ENCODE data around the gene AQP6.
"Not testable (repeated sequence)": the region's sequence is repeated elsewhere in the genome, so short reads cannot be mapped to it uniquely, and the experiment has no call there.

The AQP6 gene

DNA sequence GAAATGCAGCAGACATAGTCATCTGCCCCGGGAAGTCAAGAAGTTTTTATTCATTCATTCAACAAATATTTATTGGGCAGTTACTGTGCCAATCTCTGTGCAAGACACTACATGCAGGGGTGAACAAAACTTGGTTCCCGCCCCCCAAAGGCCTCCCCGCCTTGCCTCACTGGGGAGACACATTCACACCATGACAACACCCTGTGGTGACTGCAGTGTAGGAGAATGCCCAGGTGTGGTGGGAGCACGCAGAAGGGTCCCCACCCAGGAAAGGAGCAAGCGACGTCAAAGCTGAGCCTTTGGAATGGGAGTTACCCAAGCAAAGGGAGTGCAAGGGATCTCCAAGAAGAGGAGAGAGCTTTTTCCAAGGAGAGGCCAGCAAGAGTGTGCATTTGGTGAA is 1.6 kb upstream of the AQP6 start:
- DNase-seq = no peak

DNA sequence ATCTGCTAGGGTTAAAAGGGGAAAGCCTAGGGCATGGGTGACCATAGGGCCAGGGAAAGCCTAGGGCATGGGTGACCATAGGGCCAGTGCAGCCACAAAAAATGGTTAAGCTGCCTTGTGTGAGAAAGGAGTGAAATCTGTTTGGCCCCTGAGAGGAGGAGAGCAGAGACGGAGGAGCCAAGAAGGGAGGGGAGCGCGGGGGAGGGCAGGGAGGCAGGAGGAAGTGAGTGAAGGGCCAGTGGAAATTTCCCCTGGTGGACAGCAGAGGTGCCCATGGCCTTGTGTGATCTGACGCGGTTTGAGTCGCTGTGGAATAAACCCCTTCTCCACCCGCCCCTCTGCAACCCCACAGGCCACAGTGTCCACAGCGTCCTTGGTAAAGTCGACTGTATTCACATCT is 618 bp upstream of the AQP6 start:
- no peak for DNase-seq

DNA sequence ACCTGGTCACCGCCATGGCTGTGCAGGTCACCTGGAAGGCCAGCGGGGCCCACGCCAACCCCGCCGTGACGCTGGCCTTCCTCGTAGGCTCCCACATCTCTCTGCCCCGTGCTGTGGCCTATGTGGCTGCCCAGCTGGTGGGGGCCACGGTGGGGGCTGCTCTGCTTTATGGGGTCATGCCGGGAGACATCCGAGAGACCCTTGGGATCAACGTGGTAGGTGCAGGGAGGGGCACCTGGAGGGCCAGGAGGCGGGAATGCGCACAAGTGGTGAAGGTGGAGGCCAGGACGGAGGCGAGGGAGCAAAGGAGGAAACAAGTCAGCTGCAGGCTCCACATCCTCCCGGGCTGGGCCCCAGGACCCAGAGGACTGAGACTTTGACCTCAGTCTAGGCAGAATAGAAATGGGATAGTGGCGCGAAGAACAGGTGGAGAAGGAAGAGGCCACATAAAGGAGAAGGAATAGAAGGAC is 649 bp downstream of the AQP6 start:
- no peak for DNase-seq

DNA sequence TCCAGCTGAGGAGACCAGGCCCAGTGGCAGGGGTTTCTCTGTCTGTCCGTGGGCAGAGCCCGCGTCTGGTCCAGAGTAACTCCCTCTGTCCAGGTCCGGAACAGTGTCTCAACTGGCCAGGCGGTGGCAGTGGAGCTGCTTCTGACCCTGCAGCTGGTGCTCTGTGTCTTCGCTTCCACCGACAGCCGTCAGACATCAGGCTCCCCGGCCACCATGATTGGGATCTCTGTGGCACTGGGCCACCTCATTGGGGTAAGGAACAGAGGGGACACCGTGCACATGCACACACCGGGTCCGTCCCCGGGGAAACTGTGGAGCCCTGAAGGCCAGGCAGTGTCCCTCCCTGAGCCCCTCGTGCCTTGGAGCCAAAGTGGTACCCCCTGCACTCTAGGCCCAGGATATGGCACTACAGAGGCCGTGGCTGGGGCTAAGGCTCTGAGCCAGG is 1.5 kb downstream of the AQP6 start:
- peak; percentile 60 for DNase-seq

DNA sequence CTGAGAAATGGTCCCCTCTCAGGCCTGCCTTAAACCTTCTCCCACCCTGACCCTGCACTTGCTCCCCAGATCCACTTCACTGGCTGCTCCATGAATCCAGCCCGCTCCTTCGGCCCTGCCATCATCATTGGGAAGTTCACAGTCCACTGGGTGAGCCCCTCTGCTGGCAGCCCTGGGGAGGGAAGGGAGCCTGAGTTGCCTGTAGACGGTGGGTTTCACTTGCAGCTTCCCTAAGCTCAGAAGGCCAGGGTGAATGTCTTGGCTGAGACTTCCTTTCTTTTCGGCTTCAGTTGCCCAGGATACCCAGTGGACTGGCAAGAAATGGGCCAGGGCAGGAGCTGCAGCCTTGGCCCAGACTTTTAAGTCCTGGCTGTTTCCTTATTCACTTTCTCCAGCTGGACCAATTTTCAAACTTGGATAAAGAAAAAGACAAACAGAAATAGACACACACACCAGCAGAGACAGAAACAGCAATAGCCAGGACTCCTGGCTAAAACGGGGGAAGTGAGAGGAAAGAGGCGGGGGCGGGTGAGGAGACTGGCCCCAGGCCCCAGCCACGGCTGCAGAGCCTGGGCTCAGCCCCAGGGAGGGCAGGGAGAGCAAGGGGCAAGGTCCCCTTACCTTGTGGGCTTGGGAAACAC is 2.0 kb downstream of the AQP6 start:
- no peak for DNase-seq

DNA sequence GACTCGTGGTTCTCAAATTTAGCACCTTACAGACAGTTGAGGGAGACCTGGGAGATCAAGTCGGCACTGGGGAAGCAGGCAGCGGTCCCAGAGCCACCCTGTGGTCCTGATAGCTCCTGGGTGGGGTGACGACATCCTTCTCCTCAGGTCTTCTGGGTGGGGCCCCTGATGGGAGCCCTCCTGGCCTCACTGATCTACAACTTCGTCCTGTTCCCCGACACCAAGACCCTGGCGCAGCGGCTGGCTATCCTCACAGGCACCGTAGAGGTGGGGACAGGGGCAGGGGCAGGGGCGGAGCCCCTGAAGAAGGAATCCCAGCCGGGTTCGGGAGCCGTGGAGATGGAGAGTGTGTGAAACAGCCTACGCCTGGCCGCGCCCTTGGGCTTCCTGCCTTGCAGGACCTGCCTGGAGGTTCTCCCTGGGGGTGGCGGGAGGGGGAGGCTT is 2.6 kb downstream of the AQP6 start:
- no peak for DNase-seq

DNA sequence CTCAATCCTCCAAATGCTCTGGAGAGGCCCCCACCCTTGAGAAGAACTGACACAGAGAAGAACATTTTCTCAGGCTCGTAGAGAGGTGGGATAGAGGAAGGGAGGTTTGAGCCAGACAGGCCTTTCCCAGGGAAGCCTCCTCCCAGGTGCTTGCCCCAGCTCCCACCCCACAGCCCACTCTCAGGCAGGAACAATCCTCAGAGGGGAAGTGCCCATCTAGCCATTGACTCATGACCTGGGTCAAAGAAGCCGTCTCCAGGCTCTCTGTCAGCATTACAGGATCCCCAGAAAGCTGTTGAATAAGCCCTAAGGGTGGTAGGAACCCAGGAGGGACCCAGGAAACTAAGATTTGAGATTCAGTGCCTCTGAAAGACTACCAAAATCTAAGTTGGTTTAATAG is 3.8 kb downstream of the AQP6 start:
- no peak for DNase-seq

DNA sequence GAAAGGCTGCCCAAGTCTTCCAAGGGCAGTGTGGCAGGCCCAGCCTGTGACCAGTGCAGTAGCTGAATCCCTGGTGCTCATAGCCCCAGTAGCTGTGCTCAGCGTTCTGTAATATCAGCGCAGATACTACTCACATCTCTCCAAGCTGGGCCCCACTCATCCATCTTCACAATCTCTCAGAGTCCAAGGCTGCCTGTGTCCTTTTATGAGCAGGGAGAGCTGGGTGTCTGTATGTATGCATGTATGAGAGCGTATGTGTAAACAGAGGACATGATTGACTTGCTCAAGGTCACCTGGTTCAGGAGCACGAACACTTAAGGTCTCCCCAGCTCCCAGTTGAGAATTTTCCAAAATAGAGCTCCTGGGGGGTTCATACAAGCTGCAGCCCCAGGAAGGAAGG is 5.4 kb downstream of the AQP6 start:
- DNase-seq = no peak

DNA sequence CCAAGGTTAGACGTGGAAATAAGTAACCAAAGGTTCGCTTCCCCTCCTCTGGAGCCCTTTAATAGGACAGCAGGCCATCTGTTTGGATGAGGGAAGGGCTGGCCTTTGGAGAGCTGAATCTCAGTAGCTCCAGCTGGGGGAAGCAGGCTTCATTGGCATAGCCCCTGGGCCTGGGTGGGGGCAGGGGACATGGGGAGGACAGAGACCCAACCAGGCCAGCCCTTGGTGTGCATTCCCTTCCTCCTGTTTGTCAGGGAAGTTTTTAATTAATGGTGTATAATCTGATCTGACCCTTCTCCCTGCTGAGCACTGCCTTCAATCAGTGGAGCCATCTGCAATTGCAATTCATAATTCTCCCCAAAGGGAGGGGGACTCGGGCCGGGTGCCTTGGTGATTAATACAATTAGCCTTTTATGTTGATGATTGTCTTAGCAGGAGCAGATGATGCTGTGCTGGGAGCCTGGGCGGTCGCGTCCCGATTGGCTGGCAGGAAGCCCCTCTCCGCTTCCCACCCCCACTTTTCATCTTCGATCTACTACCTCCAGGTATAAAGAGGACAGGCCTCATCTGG is 6.4 kb downstream of the AQP6 start:
- no peak for DNase-seq

DNA sequence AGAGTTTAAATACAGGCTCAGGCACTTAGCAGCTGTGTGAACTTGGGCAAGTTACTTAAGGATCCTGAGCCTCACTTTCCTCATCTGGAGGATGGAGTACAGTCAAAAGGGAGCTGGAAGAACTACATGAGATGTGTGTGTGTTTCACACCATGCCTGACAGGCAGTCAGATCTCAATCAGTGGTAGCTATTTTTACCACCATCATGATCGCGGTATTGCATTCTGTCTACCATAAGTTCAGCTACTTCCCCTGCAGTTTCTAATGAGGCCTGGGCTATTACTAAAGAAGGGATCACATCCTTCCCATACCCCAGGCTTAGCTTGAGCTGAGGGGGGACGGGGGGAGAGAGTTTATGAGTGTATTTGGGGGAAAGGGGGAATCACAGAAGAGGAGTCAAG is 7.0 kb downstream of the AQP6 start:
- no peak for DNase-seq

DNA sequence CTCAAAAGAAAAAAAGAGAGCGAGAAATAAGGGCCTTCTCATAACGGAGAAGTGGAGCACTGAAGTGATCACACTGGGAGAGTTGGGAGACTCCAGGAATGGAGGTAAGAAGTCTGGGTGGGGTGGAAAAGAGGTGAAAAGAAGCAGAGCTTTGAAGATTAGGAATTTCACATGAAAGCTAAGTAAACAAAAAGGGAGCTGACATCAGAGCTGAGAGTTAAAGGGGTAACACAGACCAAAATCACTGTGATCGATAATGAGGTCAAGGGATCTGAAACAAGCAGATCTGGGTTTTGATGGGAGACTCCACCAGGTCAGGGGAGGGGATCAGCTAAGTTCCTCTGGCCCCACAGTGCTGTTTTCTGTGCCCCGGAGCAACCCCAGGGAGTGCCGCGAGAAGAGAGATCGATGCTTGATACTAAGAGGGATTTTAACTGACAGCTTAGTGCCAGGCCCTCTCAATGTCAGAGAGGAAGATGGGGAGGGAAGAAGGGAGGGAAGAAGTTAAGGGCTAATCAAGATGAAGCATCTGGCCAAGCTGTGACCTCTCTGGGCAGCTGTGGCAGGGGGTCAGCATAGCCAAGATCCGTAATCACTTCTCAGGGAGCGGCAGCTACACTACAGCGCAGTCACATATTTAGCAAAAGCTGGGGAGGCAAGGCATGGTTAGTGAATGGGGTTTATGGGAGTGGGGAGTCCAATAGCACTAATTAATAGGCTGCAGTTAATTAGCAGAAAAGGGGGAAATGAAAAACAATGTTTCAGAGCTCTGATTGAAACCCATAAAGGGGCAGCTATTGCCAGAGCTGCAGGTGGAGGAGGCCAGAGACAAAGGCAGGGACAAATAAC is 8.0 kb downstream of the AQP6 start:
- DNase-seq = no peak

DNA sequence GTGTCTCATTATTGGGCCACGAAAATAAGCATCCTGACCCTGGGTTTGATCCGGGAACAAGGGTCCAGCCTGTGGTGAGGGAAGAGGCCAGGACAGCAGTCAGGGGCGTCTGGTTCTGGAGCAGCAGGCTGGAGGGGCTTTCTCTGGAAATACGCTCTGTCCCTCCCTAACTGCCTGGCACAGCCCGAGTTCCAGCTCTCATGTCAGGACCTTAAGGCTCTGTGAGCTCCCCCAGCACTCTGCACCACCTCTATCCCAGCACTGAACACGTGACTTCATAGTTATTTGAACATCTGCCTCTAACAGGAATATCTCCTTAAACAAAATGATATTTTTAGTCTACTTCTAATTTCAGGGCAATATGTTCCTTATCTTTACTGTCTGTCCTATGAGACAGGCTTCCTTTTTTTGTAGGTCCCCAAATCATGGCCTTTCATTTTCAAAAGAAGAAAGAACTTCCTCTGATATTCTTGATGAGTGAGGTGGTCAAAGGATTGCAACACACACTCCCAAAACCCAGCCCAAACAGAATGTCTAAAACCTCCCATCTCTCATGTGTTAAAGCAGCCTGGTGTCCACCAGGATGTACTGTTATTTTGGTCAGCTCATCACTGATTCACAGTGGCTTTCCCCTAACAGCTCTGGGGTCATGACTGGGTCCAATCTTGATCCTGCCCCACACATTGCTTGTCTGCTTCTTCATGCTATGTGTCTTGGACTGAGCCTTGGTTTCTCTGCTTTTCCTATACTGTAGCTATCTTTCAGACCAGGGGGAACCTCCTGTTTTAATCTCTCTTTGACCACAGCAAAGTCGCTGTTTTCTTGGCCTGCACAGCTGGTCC is 9.7 kb downstream of the AQP6 start:
- DNase-seq = no peak

DNA sequence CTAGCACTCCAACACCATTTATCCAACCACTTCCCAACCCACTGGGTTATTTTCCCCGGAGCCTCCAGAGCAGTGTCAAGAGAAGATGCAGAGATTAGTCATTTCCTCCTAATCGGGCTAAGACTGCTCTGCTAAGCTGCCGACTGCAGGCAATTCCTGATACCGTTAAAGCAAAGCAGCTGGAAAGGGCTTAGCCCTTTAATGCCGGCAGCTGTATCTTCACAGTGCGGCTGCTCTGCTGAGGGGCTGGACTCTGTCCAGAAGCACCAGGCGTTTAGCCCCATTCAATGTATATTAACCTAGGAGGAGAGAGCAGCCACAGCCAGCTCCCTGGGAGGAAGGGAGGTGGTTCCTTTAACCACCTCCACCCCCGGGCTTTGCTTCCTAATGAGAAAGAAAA is 11.1 kb downstream of the AQP6 start:
- peak; percentile 93 for DNase-seq

DNA sequence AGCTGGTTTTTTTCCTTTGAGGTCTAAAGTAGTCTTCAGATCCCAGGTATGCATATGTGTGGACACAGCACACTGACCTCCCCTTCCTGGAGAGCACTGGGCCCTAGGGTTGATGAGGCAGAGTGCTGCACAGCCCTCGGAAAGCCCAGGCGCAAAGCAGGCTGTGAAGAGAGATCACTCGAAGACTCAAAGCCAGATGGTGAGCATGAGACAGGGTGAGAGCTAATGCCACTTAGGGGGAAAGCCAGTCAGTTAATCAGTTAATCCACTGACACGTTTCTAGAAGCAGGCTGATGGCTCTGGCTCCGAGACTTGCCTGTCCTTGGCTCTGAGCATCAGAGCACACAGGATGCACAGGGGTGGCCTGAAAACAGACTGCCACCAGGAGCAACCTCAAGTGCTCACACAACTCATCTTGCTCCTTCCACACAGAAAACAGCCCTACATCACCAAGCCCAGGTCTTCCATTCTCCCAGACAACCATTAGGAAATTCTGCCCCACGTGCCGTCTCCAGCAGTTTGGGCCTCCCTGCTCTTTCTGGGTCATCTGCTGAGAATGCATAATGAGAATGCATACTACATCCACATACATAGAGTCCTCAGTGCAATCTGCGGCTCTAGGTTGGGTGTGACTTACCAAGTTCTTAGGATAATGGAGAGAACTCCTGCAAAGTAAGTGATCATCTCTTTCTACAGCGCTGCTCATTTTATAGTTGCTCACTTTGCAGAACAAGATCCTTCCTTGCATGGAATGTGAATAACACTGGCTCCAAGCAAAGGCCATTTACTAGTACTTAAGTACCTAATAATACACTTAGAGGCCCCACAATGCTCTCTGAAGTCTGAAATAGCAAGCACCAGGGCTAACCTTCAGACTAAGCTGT is 12.0 kb downstream of the AQP6 start:
- no peak for DNase-seq

DNA sequence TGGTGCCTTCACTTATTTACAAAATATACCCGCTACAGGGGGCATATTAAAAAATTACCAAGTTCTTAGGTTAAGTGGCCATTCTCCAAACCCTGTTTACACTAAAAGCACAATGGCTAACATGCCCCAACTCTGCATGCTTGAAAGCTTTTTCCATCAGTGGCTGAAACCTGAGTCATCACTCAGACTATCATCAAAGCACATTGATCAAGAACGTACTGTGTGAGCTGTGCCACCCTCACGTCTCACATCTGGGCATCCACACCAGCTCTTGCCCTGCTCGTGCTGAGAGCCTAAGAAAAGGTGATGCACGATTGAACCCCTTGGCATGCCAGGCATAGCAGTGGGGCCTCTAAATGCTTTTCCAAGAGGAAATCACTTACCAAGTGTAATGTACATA is 13.2 kb downstream of the AQP6 start:
- DNase-seq = no peak

DNA sequence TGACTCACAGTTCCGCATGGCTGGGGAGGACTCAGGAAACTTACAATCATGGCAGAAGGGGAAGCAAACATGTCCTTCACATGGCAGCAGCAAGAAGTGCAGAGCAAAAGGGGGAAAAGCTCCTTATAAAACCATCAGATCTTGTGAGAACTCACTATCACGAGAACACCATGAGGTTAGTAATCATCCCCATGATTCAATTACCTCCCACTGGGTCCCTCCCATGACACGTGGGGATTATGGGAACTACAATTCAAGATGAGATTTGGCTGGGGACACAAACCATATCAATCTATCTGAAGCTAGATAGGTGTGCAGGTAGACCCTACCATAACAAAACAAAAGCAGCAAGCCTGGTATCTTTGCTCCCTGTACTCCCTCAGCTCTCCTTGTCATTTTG is 13.7 kb downstream of the AQP6 start:
- not testable (repeated sequence) for DNase-seq

DNA sequence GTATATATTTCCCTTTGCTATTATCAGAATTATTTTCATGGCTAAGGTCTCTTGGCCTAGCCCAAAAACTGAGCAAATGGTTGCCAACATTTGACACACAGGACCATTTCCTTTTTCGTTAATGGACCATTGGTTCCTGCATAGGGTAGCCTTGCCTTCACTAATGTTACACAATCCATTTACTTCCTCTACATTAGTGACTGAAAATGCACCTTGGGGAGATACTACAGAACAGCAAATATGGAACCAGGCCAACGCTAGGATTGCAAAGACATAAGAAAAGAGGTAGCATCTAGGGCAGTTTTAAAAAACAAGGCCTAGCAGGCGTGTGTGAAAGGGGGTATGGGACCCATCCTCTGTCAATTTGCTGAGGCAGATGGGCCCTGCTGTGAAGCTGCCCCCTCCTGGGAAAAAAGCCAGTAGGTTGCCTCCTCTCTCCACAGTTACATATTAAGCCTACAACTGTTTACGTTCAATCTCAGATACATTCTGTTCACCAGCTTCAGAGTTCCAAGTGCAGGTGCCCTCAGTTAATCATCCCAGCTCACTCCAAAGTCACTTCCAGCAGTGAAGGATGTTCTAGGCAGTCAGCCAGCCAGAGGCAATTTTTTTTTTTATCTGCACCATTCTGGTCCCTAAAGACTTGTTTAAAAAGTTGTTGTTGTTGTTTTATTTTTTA is 15.0 kb downstream of the AQP6 start:
- no peak for DNase-seq

DNA sequence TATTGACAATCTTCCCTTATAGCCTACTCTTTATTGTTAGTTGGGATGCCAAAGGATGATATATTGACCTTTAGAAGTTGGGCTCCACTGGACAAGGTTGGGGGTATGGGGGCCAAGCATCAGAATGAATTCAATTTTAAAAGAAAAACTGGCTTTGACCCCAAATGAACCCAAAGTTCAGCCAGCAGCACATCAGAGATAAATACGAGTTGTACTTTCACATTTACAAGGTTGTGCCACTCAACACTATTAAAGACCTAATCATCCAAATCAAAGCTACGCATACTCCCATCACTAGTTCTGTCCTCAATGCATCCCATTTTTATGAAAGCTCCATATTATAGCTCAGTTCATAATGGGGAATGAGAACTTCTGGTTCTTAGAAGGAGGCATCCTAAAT is 16.7 kb downstream of the AQP6 start:
- DNase-seq = not testable (repeated sequence)

DNA sequence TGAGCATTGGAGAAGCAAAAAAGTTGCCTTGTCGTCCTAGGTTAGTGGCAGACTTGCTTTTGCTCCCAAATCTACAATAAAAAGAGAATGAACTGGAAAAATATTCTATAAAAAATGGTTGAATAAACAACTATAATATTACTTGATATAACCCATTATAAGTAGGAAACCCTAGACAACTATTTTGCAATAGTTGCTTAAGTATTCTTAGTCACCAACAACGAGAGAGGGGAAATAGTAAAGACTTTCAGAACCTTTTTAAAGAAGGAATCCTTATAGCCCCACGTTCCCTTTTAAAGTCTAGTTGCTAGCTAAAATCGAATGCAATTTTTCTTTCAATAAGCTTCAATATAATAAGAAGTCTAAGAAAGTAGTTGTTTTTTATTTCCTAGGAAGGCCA is 17.5 kb downstream of the AQP6 start:
- DNase-seq = no peak

DNA sequence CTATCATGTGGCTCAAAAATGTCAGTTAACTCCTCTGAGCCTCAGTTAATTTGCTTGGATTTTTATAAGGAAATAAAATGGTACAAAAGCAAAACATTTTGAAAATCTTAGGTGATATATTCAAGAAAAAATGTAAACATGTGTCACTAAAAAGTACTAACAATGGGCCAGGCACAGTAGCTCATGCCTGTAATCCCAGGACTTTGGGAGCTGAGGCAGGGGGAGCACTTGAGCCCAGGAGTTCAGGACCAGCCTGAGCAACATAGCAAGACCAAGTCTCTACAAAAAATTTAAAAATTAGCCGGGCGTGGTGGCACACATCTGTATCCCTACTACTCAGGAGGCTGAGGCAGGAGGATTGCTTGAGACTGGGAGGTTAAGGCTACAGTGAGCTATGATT is 25.7 kb downstream of the AQP6 start:
- DNase-seq = no peak

DNA sequence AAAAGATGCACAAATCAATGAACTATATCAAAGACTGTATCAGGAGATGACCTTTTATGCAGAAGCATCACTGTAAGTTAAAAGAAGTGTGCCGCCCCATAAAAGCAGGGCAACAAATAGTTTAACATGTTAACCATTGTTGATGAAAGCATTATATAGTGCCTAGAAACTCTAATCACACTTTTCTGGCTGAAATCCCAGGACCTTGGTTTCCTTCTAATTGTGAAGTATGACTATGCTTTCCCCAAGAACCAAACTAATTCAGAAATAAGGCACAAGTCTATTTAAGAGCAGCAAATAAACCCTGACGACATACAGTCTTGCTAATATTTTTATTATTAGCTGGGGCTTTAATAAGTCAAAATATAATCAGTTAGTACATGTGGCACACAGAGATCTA is 30.8 kb downstream of the AQP6 start:
- no peak for DNase-seq

DNA sequence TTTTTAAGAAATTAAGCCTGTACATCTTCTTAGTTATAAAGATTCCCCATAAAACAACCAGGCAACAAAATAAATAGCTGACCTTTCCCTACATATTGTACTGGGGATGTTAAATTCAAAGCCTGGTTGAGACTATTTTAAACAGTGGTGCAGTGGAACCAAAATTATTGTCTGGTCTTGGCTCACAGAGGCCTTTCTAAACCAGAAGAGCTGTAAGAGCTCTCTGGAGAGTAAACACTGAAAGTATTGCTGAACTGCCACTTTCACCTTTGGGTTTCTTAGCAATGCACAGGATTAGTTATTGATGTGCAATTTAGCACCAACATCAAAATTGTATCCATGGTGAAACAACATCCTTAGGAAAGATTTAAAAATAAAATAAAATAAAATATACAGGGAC is 31.9 kb downstream of the AQP6 start:
- DNase-seq = no peak
